H1 (cell line): ENCODE data around the gene GSAP. TPM values are rescaled to one million over a fixed set of nuclear protein-coding genes. Genes with fewer than 3 reads are reported as not detected.

Source experiments
- BRCA1 ChIP-seq: IDR thresholded peaks from 2 replicates; pipeline ENCODE4 v1.6.1; 2012; ENCODE audit warnings: low read depth, low read length, improper control_type of control experiment
- CHD7 ChIP-seq: fragments of 300-600 bp; sonication (generic); IDR thresholded peaks from 2 replicates; pipeline ENCODE4 v1.7.1; 2012; ENCODE audit warnings: low read length, moderate library complexity, mild to moderate bottlenecking, inconsistent platforms; ENCODE audit not compliant: insufficient replicate concordance
- E2F6 ChIP-seq: IDR thresholded peaks from 2 replicates; pipeline ENCODE4 v1.6.1; 2012; ENCODE audit warnings: inconsistent platforms
- KDM5A ChIP-seq: fragments of 200-600 bp; IDR thresholded peaks from 2 replicates; pipeline ENCODE4 v1.7.1; 2012; ENCODE audit warnings: mild to moderate bottlenecking, low read length, inconsistent platforms, mixed read lengths
- MAFK ChIP-seq: IDR thresholded peaks from 2 replicates; pipeline ENCODE4 v1.6.1; 2012; ENCODE audit warnings: low read depth, mild to moderate bottlenecking, improper control_type of control experiment, low read length
- SIN3A ChIP-seq, 2 experiments: IDR thresholded peaks in 1 of 2; conservative IDR thresholded peaks in 1 of 2; 2 replicates each; pipeline ENCODE4 v1.6.1; 2011 to 2012; ENCODE audit warnings: low read length in 2 of 2, improper control_type of control experiment in 1 of 2, low read depth in 1 of 2, mild to moderate bottlenecking in 1 of 2
- SP4 ChIP-seq: IDR thresholded peaks from 2 replicates; pipeline ENCODE4 v1.6.1; 2012; ENCODE audit warnings: low read length, inconsistent platforms
- polyA plus RNA-seq, 7 experiments: library from polyadenylated mRNA; depleted of rRNA in 3 of 7; stranded (reverse) in 5 of 7; unstranded in 2 of 7; fragments of >200 nt in 5 of 7; fragments of 200-250 nt in 2 of 7; gene quantifications; 1 replicate in 5 of 7; 2 replicates in 1 of 7; 4 replicates in 1 of 7; pipeline versions ENCODE4 v1.2.1 to v1.2.3, GENCODE V29; 2011 to 2013; ENCODE audit warnings: missing spikeins in 2 of 7, mixed read lengths in 2 of 7
- total RNA-seq: library from RNA; stranded (reverse); fragmentation: NEBNext Ultra II Directional; extraction: Animal tissue kit (Norgen Biotek cat#: 25700); gene quantifications from 2 replicates; pipeline ENCODE4 v1.2.1, GENCODE V29; 2021

Gene GSAP
- total and polyA plus RNA-seq, 2 of the 8 experiments (the other 6 are each of a cell fraction or from before 2014, with no cell fraction given): 0.93 to 2.1 TPM

DNA sequence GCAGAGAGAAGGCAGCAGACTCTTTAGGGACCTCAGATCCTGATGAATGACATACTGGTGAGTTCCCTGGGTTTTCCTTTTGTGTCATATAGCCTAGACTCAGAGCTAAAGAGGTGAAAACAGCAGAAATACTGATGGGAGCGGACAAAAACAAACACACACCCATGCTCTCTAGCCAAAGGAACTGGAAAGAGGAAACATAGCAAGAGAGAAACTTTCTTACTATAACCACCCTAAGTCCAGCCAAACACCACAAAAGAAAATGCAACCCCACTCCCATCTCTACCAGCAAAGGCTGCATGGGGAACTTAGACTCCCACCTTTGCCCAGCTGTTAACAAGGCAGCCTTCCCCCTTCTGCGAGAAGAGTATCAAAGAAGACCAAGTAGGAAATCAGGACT lies 16.3 kb downstream of the GSAP start (continued):
- no peak for TF ChIP-seq CHD7
- TF ChIP-seq BRCA1: no peak
- TF ChIP-seq MAFK: no peak
- no peak for TF ChIP-seq SIN3A (conservative IDR thresholded peaks at IDR 0.05 in 1 of 2, IDR thresholded peaks at IDR 0.05 in 1 of 2; ENCODE audit: low read depth in 1 of 2, low read length in 2 of 2)
- no peak for TF ChIP-seq E2F6
- no peak for TF ChIP-seq SP4
- no peak for TF ChIP-seq KDM5A
